ENCODE measurements around the gene NACC2. TPM values are rescaled to one million over a fixed set of nuclear protein-coding genes. Genes with fewer than 3 reads are reported as not detected.

NACC2 gene
- total RNA-seq, 4 donors from 2014 or later, result 93.8 to 192 (median 142) TPM

DNA sequence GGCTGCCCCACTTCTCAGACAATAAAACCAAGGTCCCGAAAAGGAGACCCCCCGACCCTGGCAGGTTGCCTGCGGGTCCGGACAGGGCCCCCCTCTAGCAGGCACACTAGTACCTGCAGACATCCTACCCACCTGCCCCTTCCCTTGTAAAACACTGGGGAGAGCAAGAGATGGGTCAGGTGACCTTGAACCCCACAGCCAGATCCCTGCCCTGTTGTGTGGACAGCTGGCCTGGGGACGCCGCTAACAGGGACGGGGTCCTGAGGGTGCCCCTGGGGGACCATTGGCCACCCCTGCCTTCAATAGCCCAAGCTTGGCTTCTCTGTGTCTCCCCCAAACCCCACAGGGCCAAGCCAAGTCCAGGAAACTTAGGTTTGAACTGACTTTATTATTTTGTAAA is 88.9 kb downstream of the NACC2 start:
- no peak for TF ChIP-seq POLR2AphosphoS5 (IDR thresholded peaks at IDR 0.05)
- no peak for TF ChIP-seq POLR2A (IDR thresholded peaks at IDR 0.05; ENCODE audit: low read depth)
- TF ChIP-seq, protein P1, sequence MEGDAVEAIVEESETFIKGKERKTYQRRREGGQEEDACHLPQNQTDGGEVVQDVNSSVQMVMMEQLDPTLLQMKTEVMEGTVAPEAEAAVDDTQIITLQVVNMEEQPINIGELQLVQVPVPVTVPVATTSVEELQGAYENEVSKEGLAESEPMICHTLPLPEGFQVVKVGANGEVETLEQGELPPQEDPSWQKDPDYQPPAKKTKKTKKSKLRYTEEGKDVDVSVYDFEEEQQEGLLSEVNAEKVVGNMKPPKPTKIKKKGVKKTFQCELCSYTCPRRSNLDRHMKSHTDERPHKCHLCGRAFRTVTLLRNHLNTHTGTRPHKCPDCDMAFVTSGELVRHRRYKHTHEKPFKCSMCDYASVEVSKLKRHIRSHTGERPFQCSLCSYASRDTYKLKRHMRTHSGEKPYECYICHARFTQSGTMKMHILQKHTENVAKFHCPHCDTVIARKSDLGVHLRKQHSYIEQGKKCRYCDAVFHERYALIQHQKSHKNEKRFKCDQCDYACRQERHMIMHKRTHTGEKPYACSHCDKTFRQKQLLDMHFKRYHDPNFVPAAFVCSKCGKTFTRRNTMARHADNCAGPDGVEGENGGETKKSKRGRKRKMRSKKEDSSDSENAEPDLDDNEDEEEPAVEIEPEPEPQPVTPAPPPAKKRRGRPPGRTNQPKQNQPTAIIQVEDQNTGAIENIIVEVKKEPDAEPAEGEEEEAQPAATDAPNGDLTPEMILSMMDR (IDR thresholded peaks at IDR 0.05), result no peak
- TF ChIP-seq EP300 (IDR thresholded peaks at IDR 0.05), result no peak
- peaks cover 19 to 39% (median 38%) of the 10 kb centered on the region in 4 donors for H3K36me3 ChIP-seq
- no peaks in the 10 kb centered on the region for H3K9me3 ChIP-seq
- H3K27me3 ChIP-seq, result no peaks in the 10 kb centered on the region
- no peak overlapping the region for H3K27ac ChIP-seq (replicated peaks in 1 of 4)
- WGBS, result 71% methylated on average over 3 of the region's 7 CpGs
- peaks cover 18 to 86% (median 64%) of the 10 kb centered on the region in 4 donors for H3K4me1 ChIP-seq
- intact Hi-C loops (cut with DNase I), result no loop called here
- no peak overlapping the region for H3K4me3 ChIP-seq
- DNase-seq (ENCODE audit: extremely low spot score), result no peak

DNA sequence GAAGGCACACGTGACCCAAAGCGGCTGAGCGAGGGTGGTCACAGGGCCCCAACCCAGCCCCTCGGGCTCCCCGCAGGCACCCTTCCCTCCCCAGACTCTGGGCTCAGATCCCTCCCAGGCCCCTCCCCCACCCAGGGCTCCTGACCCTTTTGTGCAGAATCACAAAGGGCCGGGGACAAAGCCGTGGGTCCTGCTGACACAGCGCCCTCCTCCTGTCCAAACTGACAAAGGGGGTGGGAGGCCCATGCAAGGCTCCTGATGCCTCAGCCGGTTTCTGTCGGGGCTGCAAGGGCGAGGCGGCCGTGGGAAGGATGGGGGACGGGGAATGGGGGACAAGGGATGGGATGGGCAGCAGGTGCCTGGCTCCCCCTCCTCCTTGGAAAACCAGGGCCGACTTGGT is 90.4 kb downstream of the NACC2 start:
- Histone ChIP-seq H3K27me3 (no peaks in the 10 kb centered on the region), H3K27ac (replicated peaks in 1 of 4) (no peak overlapping the region), H3K36me3 (peaks cover 9 to 25% (median 23%) of the 10 kb centered on the region in 4 donors), H3K4me1 (peaks cover 17 to 73% (median 53%) of the 10 kb centered on the region in 4 donors), H3K4me3 (no peak overlapping the region), H3K9me3 (no peaks in the 10 kb centered on the region)
- 92% methylated on average over 6 of the region's 15 CpGs for WGBS
- no peak for DNase-seq (ENCODE audit: extremely low spot score)
- intact Hi-C loops (cut with DNase I), result no loop called here
- TF ChIP-seq POLR2A (IDR thresholded peaks at IDR 0.05; ENCODE audit: low read depth), result no peak
- TF ChIP-seq, protein P1 (IDR thresholded peaks at IDR 0.05), result no peak
- TF ChIP-seq EP300 (IDR thresholded peaks at IDR 0.05), result no peak
- no peak for TF ChIP-seq POLR2AphosphoS5 (IDR thresholded peaks at IDR 0.05)

DNA sequence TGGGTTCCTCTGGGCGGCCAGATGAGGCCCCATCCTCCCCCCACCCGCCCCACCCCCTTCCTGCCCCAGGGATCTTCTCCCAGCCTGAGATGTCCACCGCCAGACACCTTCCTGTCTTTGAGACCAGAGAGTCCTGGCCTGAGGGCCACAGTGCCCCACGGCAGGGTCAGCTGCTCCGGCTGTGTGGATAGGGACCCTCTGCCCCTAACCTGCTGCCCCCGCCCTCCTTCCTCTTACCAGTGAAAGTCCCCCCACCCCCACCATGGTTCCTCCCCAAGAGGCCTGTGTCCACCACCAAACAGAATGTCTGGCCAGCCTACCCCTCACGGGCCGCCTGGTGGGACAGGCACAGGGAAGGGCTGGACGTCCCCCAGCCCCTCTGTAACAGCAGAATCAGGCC is 90.9 kb downstream of the NACC2 start:
- no peaks in the 10 kb centered on the region for H3K27me3 ChIP-seq
- peaks cover 4 to 20% (median 18%) of the 10 kb centered on the region in 4 donors for H3K36me3 ChIP-seq
- H3K4me1 ChIP-seq, result peaks cover 17 to 68% (median 48%) of the 10 kb centered on the region in 4 donors
- H3K9me3 ChIP-seq, result no peaks in the 10 kb centered on the region
- TF ChIP-seq POLR2A (IDR thresholded peaks at IDR 0.05; ENCODE audit: low read depth) (no peak), POLR2AphosphoS5 (IDR thresholded peaks at IDR 0.05) (no peak), EP300 (IDR thresholded peaks at IDR 0.05) (no peak)
- TF ChIP-seq, protein P1 (IDR thresholded peaks at IDR 0.05), result no peak
- no peak overlapping the region for H3K4me3 ChIP-seq
- WGBS, result 79% methylated on average over 5 of the region's 9 CpGs
- no peak for DNase-seq (ENCODE audit: extremely low spot score)
- intact Hi-C loops (cut with DNase I), result no loop called here
- no peak overlapping the region for H3K27ac ChIP-seq (replicated peaks in 1 of 4)

DNA sequence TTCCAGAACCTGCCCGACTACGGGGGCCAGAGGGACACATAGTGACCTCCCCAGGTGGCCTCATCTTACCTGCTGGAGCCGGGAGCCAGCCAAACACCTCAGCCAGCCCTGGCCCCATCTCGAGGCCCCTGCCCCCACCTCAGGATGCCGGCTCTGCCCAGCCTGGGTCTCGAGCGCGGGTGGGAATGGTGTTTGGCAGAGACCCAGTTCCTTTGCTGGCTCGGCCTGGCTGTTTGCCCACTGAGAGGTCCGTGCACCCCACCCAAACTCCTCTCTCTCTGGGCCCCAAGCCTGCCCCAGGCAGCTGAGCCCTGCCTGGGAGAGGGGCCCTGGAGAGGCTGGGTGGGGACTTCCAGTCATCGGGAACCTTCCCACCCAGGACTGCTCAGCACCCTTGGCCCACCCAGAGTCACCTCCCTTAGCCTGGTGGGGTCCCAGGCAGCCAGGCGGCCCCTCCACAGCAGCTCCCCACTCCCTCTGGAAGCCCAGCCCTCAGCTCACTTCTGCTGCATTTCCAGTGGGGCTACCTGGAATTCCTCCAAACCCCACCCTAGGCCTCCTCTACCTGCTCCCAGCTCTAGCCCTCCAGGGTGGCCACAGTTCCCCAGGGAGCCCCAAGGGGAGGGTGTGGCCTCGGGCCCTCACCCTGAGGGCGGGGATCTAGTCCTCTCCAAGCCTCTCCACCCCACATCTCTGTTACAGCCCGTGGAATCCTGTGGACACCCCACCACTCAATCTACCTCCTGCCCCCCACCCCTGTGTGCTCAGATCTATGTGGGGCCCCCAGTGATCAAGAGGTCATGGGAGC is 91.5 kb downstream of the NACC2 start:
- Histone ChIP-seq H3K9me3 (no peaks in the 10 kb centered on the region), H3K4me1 (peaks cover 15 to 62% (median 42%) of the 10 kb centered on the region in 4 donors), H3K36me3 (peaks cover 0 to 14% (median 12%) of the 10 kb centered on the region in 4 donors), H3K4me3 (no peak overlapping the region), H3K27me3 (no peaks in the 10 kb centered on the region), H3K27ac (replicated peaks in 1 of 4) (peak overlapping the region in 1 of 4 donors; percentile 10)
- intact Hi-C loops (cut with DNase I), result no loop called here
- DNase-seq (ENCODE audit: extremely low spot score), result no peak
- WGBS, result 38% methylated on average over 8 of the region's 15 CpGs
- TF ChIP-seq EP300 (IDR thresholded peaks at IDR 0.05) (no peak), POLR2AphosphoS5 (IDR thresholded peaks at IDR 0.05) (no peak), POLR2A (IDR thresholded peaks at IDR 0.05; ENCODE audit: low read depth) (no peak)
- TF ChIP-seq, protein P1 (IDR thresholded peaks at IDR 0.05), result no peak

Measured in esophagus muscularis mucosa (tissue), 4 donors.